Rectal smooth muscle tissue (tissue), 1 donor: Measurements from ENCODE around the gene LCN2.

Experiments used
- H3K27ac ChIP-seq: one replicate; pipeline ENCODE4 v1.7.0; 2013; ENCODE audit warnings: low read depth, low read length, inconsistent platforms
- H3K27me3 ChIP-seq: one replicate; pipeline ENCODE4 v1.7.0; 2013; ENCODE audit warnings: low read length; ENCODE audit not compliant: control insufficient read depth, insufficient read depth
- H3K36me3 ChIP-seq: one replicate; pipeline ENCODE4 v1.7.0; 2013; ENCODE audit warnings: low read length; ENCODE audit not compliant: control insufficient read depth, insufficient read depth
- H3K4me1 ChIP-seq: one replicate; pipeline ENCODE4 v1.7.0; 2013; ENCODE audit warnings: low read length; ENCODE audit not compliant: control insufficient read depth, insufficient read depth
- H3K4me3 ChIP-seq: one replicate; pipeline ENCODE4 v1.7.0; 2013; ENCODE audit warnings: low read length
- H3K9ac ChIP-seq: one replicate; pipeline ENCODE4 v1.7.0; 2013; ENCODE audit warnings: low read length

The LCN2 gene

DNA sequence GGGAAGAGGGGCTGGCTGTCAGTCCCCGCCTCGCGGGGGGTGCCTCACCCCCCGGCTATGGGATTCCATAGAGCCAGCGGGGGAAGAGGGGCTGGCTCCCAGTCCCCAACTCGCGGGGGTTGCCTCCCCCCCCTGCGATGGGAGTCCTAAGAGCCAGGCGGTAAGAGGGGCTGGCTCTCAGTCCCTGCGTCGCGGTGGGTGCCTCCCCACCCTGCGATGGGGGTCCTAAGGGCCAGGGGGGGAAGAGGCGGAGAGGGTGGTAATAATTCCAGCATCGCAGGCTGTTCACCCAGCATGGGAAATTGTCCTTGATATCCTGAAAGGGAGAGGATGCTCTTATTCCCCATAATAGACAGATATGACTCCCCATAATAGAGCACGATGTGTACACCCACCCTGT is 9.6 kb upstream of the LCN2 start:
- Histone ChIP-seq H3K4me1 (no peaks in the 10 kb centered on the region), H3K36me3 (no peaks in the 10 kb centered on the region), H3K4me3 (no peak overlapping the region), H3K27me3 (no peaks in the 10 kb centered on the region), H3K27ac (no peak overlapping the region), H3K9ac (no peak overlapping the region)

DNA sequence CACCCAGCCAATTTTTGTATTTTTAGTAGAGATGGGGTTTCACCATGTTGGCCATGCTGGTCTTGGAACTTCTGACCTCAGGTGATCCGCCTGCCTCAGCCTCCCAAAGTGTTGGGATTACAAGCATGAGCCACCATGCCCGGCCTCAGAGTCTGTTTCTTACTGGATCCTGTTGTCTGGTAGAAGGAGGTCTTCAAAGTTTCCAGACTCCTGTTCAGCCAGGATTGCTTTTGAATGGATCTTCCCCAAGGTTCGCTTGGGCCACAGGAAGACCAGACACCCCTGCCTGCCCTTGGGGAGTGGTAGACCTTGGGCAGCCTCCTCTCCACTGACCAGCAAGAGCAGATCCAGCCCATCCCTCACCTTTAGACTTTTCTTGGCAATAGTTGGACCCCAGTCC is 7.6 kb upstream of the LCN2 start:
- Histone ChIP-seq H3K9ac (no peak overlapping the region), H3K36me3 (no peaks in the 10 kb centered on the region), H3K27me3 (no peaks in the 10 kb centered on the region), H3K4me3 (no peak overlapping the region), H3K4me1 (no peaks in the 10 kb centered on the region), H3K27ac (no peak overlapping the region)

GRCh38 chr9:128142061-128142460 is 7.2 kb upstream of the LCN2 start:
- Histone ChIP-seq H3K4me1 (no peaks in the 10 kb centered on the region), H3K27me3 (no peaks in the 10 kb centered on the region), H3K4me3 (no peak overlapping the region), H3K36me3 (no peaks in the 10 kb centered on the region), H3K9ac (no peak overlapping the region), H3K27ac (no peak overlapping the region)

DNA sequence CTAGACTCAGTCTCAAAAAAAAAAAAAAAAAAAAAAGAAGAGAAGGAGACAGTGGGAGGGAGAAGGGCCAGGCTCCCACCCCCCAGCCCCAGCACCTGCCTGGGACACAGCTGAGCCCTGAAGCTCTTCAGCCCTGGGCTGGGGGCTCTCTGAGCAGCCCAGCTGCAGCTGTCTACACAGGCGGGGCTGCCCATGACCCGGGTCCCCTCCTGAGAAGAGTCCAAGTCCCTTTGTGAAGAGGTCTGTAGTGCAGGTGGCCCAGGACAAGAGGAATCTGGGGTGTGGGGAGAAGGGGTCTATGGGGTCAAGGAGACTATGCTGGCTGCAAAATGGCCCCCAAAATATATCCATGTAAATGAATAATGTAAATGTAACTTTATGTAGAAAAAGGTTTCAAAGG is 6.7 kb upstream of the LCN2 start:
- H3K27ac ChIP-seq: no peak overlapping the region
- no peak overlapping the region for H3K4me3 ChIP-seq

DNA sequence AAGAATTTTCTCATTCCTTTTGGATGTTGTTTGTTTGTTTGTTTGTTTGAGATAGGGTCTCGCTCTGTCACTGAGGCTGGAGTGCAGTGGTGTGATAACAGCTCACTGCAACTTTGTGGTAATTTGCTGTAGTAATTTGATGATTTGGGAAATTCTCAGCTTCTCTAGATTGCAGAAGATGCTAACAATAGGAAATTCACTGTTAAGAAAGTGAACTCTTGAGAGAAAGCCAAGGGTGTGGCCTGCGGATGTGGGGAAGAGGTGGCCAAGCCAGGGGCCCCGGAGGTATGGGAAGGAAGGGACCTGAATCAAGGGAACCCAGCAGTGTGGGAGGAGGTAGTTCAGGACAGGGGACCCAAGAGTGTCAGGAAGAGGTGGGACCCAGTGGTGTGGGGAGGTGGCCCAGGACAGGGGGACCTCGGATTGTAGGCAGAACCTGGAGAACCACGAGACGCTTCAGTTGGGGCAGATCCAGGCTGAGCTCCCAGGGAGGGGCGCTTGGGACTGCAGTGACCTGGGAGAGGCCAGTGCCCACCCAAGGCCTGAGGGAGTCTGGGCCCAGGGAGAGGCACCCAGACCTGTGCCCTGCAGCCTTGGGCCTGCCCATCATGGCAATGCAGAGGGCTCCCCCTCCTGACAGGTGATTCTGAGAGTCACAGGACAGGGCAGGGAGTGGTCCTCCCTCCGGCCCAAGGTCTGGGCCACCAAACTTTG is 5.6 kb upstream of the LCN2 start:
- H3K9ac ChIP-seq: no peak overlapping the region

More for the DNA sequence above, 6.7 kb upstream of the LCN2 start:
- Histone ChIP-seq H3K36me3 (no peaks in the 10 kb centered on the region), H3K9ac (no peak overlapping the region), H3K4me1 (no peaks in the 10 kb centered on the region), H3K27me3 (no peaks in the 10 kb centered on the region)

GRCh38 chr9:128144239-128145181 is 4.7 kb upstream of the LCN2 start:
- no peak overlapping the region for H3K4me3 ChIP-seq
- H3K9ac ChIP-seq: no peak overlapping the region
- no peaks in the 10 kb centered on the region for H3K4me1 ChIP-seq
- H3K36me3 ChIP-seq: no peaks in the 10 kb centered on the region
- no peaks in the 10 kb centered on the region for H3K27me3 ChIP-seq
- no peak overlapping the region for H3K27ac ChIP-seq

More for the DNA sequence above, 5.6 kb upstream of the LCN2 start:
- no peak overlapping the region for H3K27ac ChIP-seq
- H3K27me3 ChIP-seq: no peaks in the 10 kb centered on the region
- no peaks in the 10 kb centered on the region for H3K36me3 ChIP-seq
- H3K4me1 ChIP-seq: no peaks in the 10 kb centered on the region
- no peak overlapping the region for H3K4me3 ChIP-seq

- Histone ChIP-seq H3K4me1 (no peaks in the 10 kb centered on the region), H3K9ac (no peak overlapping the region), H3K27ac (no peak overlapping the region), H3K27me3 (no peaks in the 10 kb centered on the region), H3K4me3 (no peak overlapping the region), H3K36me3 (no peaks in the 10 kb centered on the region)
Measured at GRCh38 chr9:128145536-128145935, 3.7 kb upstream of the LCN2 start.

- Histone ChIP-seq H3K27ac (no peak overlapping the region), H3K9ac (no peak overlapping the region), H3K4me1 (no peaks in the 10 kb centered on the region)
Measured at GRCh38 chr9:128145951-128146351, 3.3 kb upstream of the LCN2 start.

GRCh38 chr9:128146591-128147120 is 2.6 kb upstream of the LCN2 start:
- no peaks in the 10 kb centered on the region for H3K4me1 ChIP-seq
- H3K36me3 ChIP-seq: no peaks in the 10 kb centered on the region
- H3K9ac ChIP-seq: no peak overlapping the region
- no peak overlapping the region for H3K4me3 ChIP-seq
- H3K27me3 ChIP-seq: no peaks in the 10 kb centered on the region
- no peak overlapping the region for H3K27ac ChIP-seq

More at GRCh38 chr9:128145951-128146351, 3.3 kb upstream of the LCN2 start:
- Histone ChIP-seq H3K27me3 (no peaks in the 10 kb centered on the region), H3K4me3 (no peak overlapping the region), H3K36me3 (no peaks in the 10 kb centered on the region)

DNA sequence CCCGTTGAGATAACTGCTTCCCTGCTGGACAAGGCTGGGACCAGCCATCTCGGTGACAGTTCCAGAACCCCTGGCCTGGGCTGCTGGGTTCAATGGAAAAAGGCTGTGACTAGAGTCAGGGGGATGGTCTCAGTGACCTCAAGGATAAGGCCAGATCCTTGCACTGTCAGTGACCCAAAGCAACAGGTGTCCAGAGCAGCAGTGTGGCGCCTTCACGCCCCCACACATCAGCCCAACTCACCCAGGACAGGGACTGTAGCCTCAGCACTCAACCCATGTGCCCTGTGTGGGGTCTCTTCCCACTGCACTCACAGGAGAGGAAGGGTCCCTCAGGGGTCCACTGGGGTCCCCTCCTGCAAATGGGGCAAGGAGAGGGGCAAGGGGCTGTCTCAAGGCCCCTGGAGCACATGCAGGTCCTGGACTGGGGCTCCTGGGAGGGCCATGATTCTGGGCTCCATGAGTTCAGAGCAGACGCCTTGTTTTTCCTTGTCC is 698 bp upstream of the LCN2 start:
- Histone ChIP-seq H3K27ac (no peak overlapping the region), H3K9ac (no peak overlapping the region), H3K27me3 (no peaks in the 10 kb centered on the region), H3K4me3 (no peak overlapping the region), H3K36me3 (no peaks in the 10 kb centered on the region), H3K4me1 (no peaks in the 10 kb centered on the region)

GRCh38 chr9:128149951-128150593 is 819 bp downstream of the LCN2 start:
- H3K36me3 ChIP-seq: no peaks in the 10 kb centered on the region
- no peaks in the 10 kb centered on the region for H3K4me1 ChIP-seq
- no peaks in the 10 kb centered on the region for H3K27me3 ChIP-seq
- no peak overlapping the region for H3K4me3 ChIP-seq
- no peak overlapping the region for H3K9ac ChIP-seq
- no peak overlapping the region for H3K27ac ChIP-seq
